Adipocyte (in vitro differentiated cells): ENCODE measurements around the gene CFAP65.

Experiments used
- DNase-seq: peaks from one replicate; pipeline ENCODE4 v3.0.0-alpha.2; 2015; ENCODE audit warnings: low read depth
- H3K27me3 ChIP-seq: replicated peaks from 2 replicates; pipeline ENCODE4 v1.7.0; 2013; ENCODE audit warnings: mild to moderate bottlenecking, low read length, moderate library complexity; ENCODE audit not compliant: control insufficient read depth, insufficient read depth
- H3K36me3 ChIP-seq: 2 replicates; pipeline ENCODE4 v1.7.0; 2013; ENCODE audit warnings: low read length, mild to moderate bottlenecking, moderate library complexity; ENCODE audit not compliant: control insufficient read depth, insufficient read depth, severe bottlenecking
- H3K4me1 ChIP-seq: 2 replicates; pipeline ENCODE4 v1.7.0; 2013; ENCODE audit warnings: mild to moderate bottlenecking, low read length, moderate library complexity; ENCODE audit not compliant: control insufficient read depth, insufficient read depth
- H3K4me3 ChIP-seq: 2 replicates; pipeline ENCODE4 v1.7.0; 2013; ENCODE audit warnings: mild to moderate bottlenecking, low read length, moderate library complexity
- H3K9ac ChIP-seq: 2 replicates; pipeline ENCODE4 v1.7.0; 2013; ENCODE audit warnings: mild to moderate bottlenecking, low read length, moderate library complexity
- H3K9me3 ChIP-seq: 2 replicates; pipeline ENCODE4 v1.7.0; 2013; ENCODE audit warnings: mild to moderate bottlenecking, low read length, moderate library complexity; ENCODE audit not compliant: control insufficient read depth

The CFAP65 gene

DNA sequence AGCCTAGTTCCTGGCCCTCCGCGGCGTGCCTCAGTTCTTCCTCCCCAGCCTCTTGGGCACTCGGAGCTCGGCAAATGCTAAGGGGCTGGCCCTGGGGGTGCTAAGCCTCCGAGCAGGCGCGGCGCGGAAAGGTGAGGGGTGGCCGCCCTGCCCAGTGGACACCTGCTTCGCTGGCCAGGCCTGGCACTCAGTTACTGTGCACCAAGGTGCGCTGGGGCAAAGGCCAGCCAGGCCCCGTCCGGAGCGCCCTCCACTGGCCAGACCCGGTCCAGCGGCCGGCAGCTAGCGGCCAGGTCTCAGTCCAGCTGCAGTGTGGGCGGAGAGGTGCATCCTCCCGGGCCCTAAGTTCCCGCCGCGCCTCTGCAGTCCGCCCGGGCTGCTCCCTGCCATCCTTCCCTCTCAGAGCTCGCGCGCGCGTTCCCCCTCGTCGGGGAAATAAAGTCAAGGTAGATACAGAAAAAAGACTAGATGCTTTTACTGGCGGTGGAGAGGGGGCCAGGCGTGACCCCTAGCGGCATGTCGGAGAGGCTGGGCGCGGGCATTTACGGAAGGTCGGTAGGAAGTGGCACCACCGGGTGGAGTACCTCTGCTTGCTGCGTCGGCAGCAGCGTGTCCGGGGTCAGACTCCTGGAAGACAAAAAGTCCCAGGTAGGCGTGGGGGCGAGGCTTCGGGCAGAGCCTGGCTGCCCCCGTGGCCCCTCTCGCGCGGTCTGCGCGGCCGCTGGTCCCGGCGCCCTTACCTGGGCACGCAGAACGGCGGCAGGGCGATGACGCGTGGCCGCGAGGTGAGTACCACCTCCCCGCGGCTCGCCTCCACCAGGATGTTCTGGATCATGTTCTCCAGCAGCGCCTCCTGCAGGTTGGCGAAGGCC is 38.7 kb downstream of the CFAP65 start:
- Histone ChIP-seq H3K9ac (no peak overlapping the region), H3K4me1 (no peaks in the 10 kb centered on the region), H3K9me3 (no peaks in the 10 kb centered on the region), H3K27me3 (peaks cover 64% of the 10 kb centered on the region), H3K36me3 (no peaks in the 10 kb centered on the region), H3K4me3 (no peak overlapping the region)
- DNase-seq: no peak

DNA sequence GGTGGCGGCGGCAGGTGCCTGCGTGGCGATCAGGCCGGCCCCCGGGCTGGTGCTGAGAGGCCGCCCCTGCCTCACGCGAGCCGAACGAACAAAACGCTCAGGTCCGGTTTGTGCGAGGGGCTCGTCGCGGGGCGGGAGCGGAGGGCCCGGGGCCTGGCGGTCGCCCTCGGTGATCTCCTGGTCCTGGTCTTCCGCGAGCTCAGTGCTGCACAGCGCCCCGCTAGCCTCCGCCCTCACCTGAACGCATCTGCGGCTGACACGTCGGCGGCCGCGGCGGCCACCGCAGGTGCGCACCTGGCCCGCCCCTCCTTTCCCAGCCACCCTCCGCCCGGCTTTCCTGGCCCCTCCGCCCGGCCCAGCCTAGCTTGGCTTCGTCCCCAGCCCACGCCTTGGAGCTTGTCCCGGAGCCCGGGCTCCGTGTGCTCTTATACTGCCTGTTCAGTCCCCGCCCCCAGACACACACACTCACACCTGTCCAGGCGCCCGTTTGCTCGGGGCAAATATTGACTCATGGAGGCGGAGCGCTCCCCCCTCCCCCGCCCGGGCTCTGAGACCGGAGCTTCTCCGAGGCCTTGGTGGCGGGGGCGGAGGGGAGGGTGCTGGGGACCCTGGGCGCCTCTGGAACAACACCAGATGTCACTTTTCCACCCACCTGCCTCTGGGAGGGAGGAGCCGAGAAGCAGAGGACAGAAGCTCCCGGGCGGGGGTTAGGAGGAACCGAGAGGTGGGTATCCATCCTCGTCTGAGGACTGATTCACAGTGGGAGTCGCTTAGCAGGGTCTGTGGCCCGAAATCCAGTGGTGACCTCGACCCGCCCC is 39.5 kb downstream of the CFAP65 start:
- Histone ChIP-seq H3K9me3 (no peaks in the 10 kb centered on the region), H3K9ac (no peak overlapping the region), H3K27me3 (peaks cover 59% of the 10 kb centered on the region), H3K4me3 (no peak overlapping the region), H3K4me1 (no peaks in the 10 kb centered on the region), H3K36me3 (no peaks in the 10 kb centered on the region)
- no peak for DNase-seq

DNA sequence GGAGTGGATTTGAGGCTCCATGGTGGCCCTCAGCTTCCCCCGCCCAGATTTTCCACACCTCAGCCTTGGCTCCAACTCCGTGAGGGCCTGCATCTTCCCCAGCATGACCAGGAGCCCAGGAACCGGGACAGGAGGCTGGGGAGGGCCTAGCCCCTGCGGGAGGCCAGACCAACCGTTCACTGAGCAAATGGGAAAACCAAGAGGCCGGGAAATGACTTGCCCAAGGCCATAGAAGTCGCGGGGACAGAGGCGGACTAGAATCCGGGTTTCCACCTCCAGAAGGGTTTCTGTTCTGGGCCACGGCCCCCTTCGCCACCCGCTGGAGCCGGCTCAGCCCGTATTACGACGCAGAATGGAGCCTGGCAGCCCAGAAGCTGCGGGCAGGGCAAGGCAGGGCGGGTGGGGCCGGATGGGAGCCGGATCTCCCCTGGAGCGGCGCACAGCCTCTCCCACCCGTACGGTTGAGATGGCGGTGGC is 40.2 kb downstream of the CFAP65 start:
- no peak for DNase-seq
- no peak overlapping the region for H3K9ac ChIP-seq
- no peak overlapping the region for H3K4me3 ChIP-seq
- no peaks in the 10 kb centered on the region for H3K36me3 ChIP-seq
- peaks cover 59% of the 10 kb centered on the region for H3K27me3 ChIP-seq
- H3K4me1 ChIP-seq: no peaks in the 10 kb centered on the region
- H3K9me3 ChIP-seq: no peaks in the 10 kb centered on the region

DNA sequence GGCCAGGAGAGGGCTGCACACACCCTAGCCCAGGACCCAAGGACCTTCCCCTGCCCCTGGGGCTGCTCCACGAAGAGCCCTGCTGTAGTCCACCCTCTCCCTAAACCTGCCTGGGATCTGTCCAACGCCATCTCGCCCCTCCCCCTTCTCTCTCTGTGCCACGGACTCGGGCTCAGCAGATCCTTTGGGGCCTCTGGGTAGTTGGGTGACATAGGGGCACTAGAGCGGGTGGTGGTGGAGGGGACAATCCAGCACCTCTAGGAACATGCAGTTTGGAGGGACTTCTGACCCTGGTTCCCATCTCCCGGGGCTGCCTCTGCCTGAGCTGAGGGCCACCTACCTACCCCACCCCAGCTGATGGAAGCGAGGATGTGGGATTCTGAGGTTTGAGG is 40.8 kb downstream of the CFAP65 start:
- H3K36me3 ChIP-seq: no peaks in the 10 kb centered on the region
- no peak overlapping the region for H3K9ac ChIP-seq
- no peaks in the 10 kb centered on the region for H3K4me1 ChIP-seq
- DNase-seq: no peak
- no peaks in the 10 kb centered on the region for H3K9me3 ChIP-seq
- peaks cover 59% of the 10 kb centered on the region for H3K27me3 ChIP-seq
- H3K4me3 ChIP-seq: no peak overlapping the region

DNA sequence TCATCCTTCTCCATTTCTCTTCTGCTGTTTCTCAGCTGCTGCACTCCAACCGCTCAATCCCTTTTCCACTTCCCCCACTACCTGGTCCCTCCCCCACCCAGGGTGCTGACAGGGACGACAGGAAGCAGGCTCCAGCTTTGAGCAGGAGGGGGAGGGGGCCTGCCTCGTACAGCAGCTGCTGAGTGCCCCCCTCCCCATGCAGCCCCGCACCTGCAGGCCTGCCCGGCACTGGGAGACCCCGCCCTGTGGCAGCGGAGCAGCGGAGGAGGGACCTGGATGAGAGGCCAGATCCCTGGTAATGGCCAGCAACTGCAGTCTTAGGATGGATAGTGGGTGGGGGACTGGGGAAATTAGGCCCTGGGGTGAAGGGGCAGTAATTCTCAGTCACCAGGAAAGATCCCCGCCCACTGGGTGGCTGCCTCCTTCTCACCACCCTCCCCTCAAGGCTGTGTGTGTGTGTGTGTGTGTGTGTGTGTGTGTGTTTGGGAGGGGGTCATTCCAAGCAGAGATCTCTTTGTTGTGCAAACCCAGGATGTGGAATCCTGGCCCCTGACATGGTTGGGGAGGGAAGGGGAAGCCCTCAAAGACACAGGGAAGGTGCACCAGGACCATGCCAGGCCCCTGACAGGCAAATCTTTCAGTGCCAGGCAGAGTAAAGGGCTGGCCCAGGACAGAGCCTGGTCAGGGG is 41.3 kb downstream of the CFAP65 start:
- Histone ChIP-seq H3K9me3 (no peaks in the 10 kb centered on the region), H3K4me1 (no peaks in the 10 kb centered on the region), H3K27me3 (peaks cover 59% of the 10 kb centered on the region), H3K9ac (no peak overlapping the region), H3K4me3 (no peak overlapping the region), H3K36me3 (no peaks in the 10 kb centered on the region)
- no peak for DNase-seq

DNA sequence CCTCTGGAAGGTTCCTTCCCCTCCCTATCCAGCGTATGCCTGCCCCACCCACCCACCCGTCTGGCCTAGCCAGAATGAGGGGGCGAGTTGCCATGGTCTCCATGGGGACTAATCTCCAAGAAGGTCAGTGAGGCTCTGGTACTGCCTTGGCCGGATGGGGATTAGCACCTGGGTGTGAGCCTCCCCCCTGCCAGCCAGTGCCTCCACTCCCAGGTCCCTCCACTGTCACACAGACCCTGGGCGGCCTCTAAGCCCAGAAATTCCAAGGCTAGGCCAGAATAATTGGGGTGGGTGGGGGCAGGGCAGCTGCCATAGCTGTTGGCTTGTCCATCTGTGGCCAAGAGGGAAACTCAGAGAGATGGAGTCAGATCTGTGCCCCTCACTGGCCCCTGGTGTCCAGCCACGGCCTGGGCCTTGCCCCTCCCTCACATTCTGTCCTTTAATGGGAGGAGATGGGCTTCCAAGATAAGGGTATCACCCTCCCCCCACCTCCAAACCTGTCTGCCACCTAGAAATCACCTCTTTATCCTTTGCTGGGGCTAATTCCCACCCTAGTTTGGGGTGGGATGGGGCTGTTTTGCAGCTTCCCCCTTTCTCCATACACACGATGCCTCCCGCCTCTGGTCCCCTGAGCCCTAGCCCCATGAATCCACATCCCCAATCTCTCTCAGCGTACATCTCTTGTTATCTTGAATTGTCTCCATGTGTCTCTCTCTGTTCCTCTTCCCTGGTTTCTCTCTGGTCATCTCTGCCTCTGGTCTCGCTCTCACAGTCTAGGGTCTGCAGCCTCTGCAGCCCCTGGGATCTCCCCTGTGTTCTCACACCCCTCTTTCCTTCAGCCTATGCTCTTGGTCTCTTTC is 42.1 kb downstream of the CFAP65 start:
- H3K9me3 ChIP-seq: no peaks in the 10 kb centered on the region
- DNase-seq: no peak
- no peaks in the 10 kb centered on the region for H3K4me1 ChIP-seq
- peaks cover 58% of the 10 kb centered on the region for H3K27me3 ChIP-seq
- H3K36me3 ChIP-seq: no peaks in the 10 kb centered on the region
- H3K4me3 ChIP-seq: no peak overlapping the region
- no peak overlapping the region for H3K9ac ChIP-seq

DNA sequence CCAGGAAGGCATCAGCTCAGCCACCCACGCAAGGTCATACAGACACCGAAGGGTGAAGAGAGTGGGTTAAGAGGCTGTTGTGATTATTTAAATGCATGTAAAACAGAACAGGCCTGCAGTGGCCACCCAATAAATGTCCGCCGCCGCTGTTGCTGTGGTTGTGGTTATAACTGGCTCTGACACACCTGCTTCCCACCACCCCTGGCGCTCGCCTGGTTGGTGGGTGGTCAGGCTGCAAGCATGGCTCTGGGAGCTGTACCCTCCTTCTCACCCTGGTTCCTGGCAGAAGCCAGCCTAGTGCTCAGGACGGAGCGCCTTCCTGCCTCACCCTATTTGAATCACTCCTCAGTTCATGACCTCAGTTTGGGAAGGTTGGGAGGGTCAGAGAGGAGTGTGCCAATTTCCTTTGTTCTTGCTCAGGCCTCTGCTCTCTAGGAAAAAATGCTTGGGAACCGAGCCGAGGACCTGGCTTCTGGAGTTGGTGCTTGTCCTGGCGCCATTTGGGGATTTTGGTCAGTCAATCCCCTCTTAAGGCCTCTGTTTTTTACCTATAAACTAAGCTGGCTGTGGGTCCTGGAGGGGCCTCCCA is 42.8 kb downstream of the CFAP65 start:
- Histone ChIP-seq H3K9ac (no peak overlapping the region), H3K4me3 (no peak overlapping the region), H3K27me3 (peaks cover 58% of the 10 kb centered on the region)

DNA sequence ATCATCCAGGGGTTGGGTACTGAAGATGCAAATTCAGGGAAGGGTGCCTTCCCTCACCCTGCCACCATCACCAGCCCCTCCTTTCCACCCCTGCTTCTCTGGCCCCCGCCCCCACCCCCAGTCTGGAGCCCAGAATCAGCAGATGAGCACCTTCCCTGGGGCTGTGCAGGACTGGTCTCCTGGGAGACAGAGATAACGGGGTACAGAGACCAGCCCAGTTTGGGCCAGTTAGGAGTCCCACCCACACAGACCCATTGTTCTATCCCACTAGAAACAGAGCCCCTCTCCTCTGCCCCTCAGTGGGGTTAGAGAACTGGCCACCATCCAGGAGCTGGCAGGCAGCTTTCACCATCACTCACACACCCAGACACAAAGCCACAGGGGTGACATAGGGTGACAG is 43.6 kb downstream of the CFAP65 start:
- H3K4me3 ChIP-seq: no peak overlapping the region
- peaks cover 55% of the 10 kb centered on the region for H3K27me3 ChIP-seq
- DNase-seq: no peak
- H3K4me1 ChIP-seq: peaks cover 6% of the 10 kb centered on the region
- H3K36me3 ChIP-seq: no peaks in the 10 kb centered on the region
- no peak overlapping the region for H3K9ac ChIP-seq
- no peaks in the 10 kb centered on the region for H3K9me3 ChIP-seq

More for the DNA sequence above, 42.8 kb downstream of the CFAP65 start:
- peaks cover 4% of the 10 kb centered on the region for H3K4me1 ChIP-seq
- DNase-seq: no peak
- no peaks in the 10 kb centered on the region for H3K36me3 ChIP-seq
- no peaks in the 10 kb centered on the region for H3K9me3 ChIP-seq

DNA sequence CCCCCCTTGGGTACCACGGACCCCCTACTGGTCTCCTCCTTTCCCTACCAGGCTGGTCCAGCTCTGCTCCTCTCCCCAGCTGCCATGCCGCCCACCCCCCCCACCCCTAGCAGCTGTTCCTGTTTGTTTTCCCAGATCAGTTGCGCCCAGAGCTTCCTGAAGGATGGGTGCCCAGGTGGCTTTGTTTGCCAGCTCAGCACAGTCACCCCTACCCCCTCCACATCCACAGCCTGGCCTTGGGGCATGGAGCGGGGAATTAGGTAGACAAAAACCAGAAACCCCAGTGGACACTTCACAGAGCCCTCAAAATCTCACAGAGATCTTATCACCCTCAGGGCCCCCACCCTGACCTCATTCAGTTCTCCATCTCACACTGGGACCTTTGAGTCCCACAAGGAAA is 44.4 kb downstream of the CFAP65 start:
- Histone ChIP-seq H3K36me3 (no peaks in the 10 kb centered on the region), H3K4me1 (peaks cover 6% of the 10 kb centered on the region), H3K9ac (no peak overlapping the region), H3K4me3 (no peak overlapping the region), H3K27me3 (peaks cover 55% of the 10 kb centered on the region), H3K9me3 (no peaks in the 10 kb centered on the region)
- DNase-seq: no peak

DNA sequence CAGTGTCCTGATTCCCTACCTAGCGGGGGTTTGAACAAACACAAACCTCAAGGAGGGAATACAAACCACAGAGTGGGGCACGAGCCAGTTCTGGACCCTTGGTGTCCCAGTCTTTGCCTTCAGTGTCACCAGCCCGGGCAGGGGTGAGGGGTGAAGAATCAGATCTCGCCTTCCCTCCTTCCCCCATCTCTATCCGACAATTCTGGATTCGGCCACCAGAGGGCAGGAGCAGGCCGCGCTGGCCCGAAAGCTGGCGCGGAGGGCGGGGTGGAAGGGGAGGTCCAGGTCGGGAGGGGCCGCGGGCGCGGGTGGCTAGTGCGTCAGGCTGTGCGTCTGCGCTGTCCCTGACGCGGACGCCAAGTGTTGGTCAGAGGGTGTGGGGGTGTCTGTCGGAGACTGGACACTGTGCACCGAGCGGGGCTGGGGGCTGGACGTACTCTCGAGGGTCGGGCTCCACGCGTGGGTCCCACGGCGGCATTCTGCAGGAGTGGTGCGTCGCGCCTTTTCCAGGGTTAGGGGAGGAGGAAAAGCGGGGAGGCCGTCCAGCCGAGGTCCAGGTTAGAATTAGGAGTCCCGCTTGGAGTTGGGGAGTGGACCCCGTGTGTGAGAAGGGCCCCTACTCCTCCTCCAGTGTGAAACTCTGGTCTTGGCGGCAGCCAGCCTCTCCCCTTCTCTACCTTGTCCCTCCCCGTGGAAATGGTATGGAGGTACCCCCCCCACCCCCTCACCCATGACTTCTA is 45.2 kb downstream of the CFAP65 start:
- Histone ChIP-seq H3K36me3 (no peaks in the 10 kb centered on the region), H3K4me1 (peaks cover 6% of the 10 kb centered on the region), H3K9ac (no peak overlapping the region), H3K9me3 (no peaks in the 10 kb centered on the region), H3K4me3 (peak overlapping the region; percentile 71), H3K27me3 (peaks cover 62% of the 10 kb centered on the region)
- DNase-seq: peak; percentile 92
